SK-N-SH (cell line): Measurements from ENCODE around the gene TAMALIN.

Experiments
- CTCF ChIP-seq: fragments of 200-600 bp; sonication (generic); IDR thresholded peaks from 2 replicates; pipeline ENCODE4 v1.6.1; 2017; ENCODE audit warnings: antibody characterized with exemption, mild to moderate bottlenecking, moderate library complexity
- MXI1 ChIP-seq: IDR thresholded peaks from 2 replicates; pipeline ENCODE4 v1.6.1; 2012; ENCODE audit warnings: mild to moderate bottlenecking, low read depth, low read length, improper control_type of control experiment

- no peak for TF ChIP-seq CTCF
- TF ChIP-seq MXI1: no peak
Observed at GRCh38 chr12:51960488-51960887, 46.3 kb upstream of the TAMALIN start.
